Neuron (in vitro differentiated cells): ENCODE measurements around the gene PLB1.

Experiments used
- H2AFZ ChIP-seq: one replicate; pipeline ENCODE4 v1.6.1; 2013; ENCODE audit warnings: low read depth, mild to moderate bottlenecking, inconsistent platforms, low read length, moderate library complexity
- H3K27me3 ChIP-seq: one replicate; pipeline ENCODE4 v1.6.1; 2013; ENCODE audit warnings: low read length; ENCODE audit not compliant: insufficient read depth
- H3K36me3 ChIP-seq: one replicate; pipeline ENCODE4 v1.6.1; 2013; ENCODE audit warnings: low read length; ENCODE audit not compliant: insufficient read depth
- H3K4me1 ChIP-seq: one replicate; pipeline ENCODE4 v1.6.1; 2013; ENCODE audit warnings: low read length; ENCODE audit not compliant: insufficient read depth
- H3K4me3 ChIP-seq: 2 replicates; pipeline ENCODE4 v1.5.1; 2013; ENCODE audit warnings: mild to moderate bottlenecking, low read length, moderate library complexity
- H3K9me3 ChIP-seq: one replicate; pipeline ENCODE4 v1.6.1; 2013; ENCODE audit warnings: low read length

PLB1 gene

GRCh38 chr2:28692411-28692810 lies 196.6 kb downstream of the PLB1 start:
- H3K27me3 ChIP-seq = no peaks in the 10 kb centered on the region
- no peak overlapping the region for H2AFZ ChIP-seq
- no peaks in the 10 kb centered on the region for H3K9me3 ChIP-seq
- H3K4me1 ChIP-seq = peaks cover 33% of the 10 kb centered on the region
- no peak overlapping the region for H3K4me3 ChIP-seq
- no peaks in the 10 kb centered on the region for H3K36me3 ChIP-seq

GRCh38 chr2:28693223-28693622 lies 197.4 kb downstream of the PLB1 start:
- Histone ChIP-seq H3K4me1 (peaks cover 33% of the 10 kb centered on the region), H3K27me3 (no peaks in the 10 kb centered on the region), H3K36me3 (no peaks in the 10 kb centered on the region), H3K4me3 (no peak overlapping the region), H3K9me3 (no peaks in the 10 kb centered on the region), H2AFZ (no peak overlapping the region)
